Activated CD8-positive, alpha-beta memory T cell treated with anti-CD3 and anti-CD28 coated beads for 48 hours (primary cell): ENCODE data around the gene RFX2.
"Not testable (repeated sequence)": the region's sequence is repeated elsewhere in the genome, so short reads cannot be mapped to it uniquely, and the experiment has no call there.

Experiments used
- DNase-seq, 3 experiments: peaks; one replicate each; pipeline ENCODE4 v3.0.0-alpha.2; 2020; ENCODE audit warnings: low read depth in 2 of 3, low spot score in 2 of 3

Gene RFX2

DNA sequence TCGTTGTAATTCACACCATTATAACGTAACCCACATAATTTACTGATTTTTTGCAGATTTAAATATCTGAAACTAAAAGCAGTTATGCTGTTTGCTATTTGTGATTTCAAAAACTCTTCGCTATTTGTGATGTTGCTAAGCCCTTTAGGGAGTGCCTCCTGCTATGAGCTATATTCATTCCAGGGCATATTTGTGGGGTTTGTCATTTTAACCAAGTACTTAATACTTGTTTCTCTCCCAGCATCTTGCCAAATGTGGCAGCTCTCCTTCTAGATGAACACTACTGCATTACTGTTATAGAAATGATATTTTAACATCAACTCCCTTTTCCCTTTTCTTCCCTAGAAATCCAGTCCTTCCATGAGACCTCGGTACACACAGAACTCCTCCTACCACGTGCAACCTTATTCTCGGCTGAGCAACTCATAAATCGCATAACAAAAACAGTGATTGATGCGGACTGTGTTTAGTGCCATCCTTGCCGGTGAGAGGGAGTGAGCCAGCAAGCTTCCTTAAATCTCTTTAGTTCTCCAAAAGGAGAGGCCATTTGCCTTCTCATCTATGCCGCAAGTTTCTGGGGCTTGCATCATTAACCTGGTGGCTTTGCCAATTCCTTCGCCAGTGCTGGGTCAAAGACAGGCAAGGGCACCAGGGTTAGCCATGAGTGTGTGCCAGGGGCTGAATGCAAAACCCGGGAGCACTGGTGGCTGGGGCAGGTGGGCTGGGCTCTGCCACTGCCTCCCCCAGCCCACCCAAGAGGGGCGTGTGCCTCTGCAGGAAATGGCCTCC, 33.4 kb downstream of the RFX2 start:
- no peak for DNase-seq

DNA sequence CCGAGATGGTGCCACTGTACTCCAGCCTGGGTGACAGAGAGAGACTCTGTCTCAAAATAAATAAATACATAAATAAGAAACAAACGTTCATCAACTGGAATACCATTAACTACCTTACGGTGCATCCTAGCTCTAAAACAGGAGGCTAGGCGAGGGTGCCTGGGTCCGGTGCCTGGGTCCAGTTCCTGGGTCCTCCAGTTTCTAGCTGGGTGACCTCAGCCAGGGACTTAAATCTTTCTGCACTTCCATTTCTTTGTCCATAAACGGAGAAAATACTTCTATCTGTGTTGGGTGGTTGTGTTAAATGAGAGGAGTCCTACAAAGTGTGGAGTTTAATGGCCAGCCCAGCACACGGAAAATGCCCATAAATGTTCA, 34.0 kb downstream of the RFX2 start:
- DNase-seq = no peak

- DNase-seq = no peak
Measured at GRCh38 chr19:6074709-6075403, 35.4 kb downstream of the RFX2 start.

GRCh38 chr19:6073858-6074708, 36.2 kb downstream of the RFX2 start:
- no peak for DNase-seq

DNA sequence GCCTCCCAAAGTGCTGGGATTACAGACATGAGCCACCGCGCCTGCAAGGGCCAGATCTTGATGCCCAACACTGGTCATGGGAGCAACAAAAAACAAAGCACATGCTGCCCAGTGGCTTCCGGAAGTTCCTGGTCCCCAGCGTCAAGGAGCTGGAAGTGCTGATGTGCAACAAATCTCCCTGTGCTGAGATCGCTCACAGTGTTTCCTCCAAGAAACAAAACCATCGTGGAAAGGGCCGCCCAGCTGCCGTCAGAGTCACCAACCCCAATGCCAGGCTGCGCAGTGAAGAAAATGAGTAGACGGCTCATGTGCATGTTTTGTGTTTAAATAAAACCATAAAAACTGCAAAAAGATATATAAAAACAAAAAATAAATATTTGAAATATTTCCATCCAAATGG, 37.1 kb downstream of the RFX2 start:
- not testable (repeated sequence) for DNase-seq

- DNase-seq = no peak
Measured at GRCh38 chr19:6071875-6072274, 38.4 kb downstream of the RFX2 start.

DNA sequence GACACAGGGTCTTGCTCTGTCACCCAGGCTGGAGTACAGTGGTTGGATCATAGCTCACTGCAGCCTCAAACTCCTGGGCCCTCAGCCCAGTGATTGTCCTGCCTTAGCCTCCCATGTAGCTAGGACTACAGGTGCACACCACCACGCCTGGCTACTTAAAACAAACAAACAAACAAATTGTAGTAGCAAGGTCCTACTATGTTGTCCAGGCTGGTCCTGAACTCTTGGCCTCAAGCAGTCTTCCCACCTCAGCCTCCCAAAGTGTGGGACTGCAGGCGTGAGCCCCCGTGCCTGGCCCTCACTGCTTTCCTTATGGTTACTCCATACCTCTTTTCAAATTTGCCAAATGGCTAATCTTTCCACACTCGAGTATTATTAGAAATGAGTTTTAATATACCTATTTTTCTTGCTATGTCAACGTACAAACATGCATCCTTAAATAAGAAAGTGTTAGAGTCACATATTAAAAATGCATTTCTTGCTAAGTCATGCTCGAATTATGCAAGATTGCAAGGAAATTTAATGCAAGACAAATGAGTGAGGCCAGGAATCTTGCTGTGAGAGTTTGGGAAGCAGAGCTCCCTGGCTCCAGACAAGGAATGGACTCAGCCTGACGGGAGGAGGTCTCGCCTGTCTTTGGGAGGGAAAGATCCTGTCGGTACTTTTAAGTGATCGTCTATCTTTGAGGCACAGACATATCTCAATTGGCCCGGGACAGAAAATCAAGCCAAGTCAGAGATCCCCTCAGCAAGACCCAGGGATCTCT, 39.4 kb downstream of the RFX2 start:
- no peak for DNase-seq

- DNase-seq = no peak
Measured at GRCh38 chr19:6070207-6070681, 40.1 kb downstream of the RFX2 start.

DNA sequence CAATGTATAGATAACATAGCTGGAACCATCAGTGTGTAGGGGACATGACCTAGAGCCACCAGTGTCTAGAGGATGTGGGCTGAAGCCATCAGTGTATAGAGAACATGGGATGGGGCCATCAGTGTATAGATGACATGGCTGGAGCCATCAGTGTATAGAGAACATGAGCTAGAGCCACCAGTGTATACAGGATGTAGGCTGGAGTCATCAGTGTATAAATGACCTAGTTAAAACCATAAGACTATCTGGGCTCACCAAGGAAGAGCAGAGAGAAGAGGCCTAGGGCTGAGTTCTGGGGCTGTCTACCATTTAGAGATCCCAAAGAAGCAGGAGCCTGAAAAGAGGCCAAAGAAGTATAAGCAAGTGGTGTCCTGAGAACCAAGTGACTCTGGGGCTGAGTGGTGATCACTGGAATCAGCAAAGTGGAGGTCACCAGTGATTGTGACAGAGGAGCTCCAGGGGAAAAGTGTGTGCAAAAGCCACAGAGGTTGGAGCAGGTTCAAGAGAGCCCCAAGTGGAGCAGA, 41.0 kb downstream of the RFX2 start:
- no peak for DNase-seq

GRCh38 chr19:6068711-6069110, 41.6 kb downstream of the RFX2 start:
- DNase-seq = no peak

GRCh38 chr19:6067975-6068374, 42.3 kb downstream of the RFX2 start:
- no peak for DNase-seq

DNA sequence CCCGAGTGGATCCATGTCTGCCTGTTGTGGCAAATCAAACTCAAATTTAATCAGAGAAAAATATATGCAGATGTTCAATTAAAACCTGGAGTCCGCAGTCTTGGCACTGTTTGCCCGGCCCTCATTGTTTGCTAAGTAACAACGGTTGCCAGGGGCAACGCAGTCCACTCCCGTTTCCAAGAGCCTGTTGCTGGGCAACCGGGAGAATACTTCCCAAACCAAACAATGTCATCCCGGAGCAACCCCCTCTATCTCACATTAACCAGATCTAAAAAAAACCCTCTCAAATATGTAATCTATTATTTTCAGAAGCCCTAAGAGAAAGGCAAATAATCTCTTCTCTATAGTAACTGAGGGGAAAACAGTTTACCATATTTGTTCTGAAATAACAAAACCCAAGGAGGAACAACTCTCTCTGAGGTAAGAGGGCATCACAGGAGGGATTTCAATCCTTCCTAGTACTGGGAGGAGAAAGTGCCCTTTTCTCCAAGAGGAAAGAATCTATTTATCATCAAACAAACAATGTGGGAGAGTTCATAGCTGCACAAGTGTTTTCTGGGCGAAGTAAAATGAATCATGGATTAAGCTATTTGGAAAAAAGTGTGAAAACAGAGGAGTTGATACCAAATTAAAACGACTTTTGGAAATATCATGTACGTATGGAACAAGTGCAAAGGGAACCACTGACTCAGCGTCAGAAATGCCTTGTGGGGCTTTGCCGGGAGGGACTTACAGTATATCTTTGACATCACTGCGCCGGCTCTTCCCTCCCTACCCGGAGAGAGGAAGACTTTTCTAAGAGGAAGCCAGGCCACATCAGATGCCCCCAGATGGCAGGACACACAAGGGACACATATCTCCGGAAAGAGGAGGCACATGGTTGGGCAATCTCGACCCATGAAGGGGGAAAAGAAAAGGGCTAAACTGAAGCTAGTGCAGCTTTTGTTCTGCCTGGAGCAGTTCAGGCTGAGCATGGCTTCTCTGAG, 43.3 kb downstream of the RFX2 start:
- DNase-seq = no peak

GRCh38 chr19:6065685-6066374, 44.5 kb downstream of the RFX2 start:
- DNase-seq = peak in 1 of 3 experiments; percentile 31

DNA sequence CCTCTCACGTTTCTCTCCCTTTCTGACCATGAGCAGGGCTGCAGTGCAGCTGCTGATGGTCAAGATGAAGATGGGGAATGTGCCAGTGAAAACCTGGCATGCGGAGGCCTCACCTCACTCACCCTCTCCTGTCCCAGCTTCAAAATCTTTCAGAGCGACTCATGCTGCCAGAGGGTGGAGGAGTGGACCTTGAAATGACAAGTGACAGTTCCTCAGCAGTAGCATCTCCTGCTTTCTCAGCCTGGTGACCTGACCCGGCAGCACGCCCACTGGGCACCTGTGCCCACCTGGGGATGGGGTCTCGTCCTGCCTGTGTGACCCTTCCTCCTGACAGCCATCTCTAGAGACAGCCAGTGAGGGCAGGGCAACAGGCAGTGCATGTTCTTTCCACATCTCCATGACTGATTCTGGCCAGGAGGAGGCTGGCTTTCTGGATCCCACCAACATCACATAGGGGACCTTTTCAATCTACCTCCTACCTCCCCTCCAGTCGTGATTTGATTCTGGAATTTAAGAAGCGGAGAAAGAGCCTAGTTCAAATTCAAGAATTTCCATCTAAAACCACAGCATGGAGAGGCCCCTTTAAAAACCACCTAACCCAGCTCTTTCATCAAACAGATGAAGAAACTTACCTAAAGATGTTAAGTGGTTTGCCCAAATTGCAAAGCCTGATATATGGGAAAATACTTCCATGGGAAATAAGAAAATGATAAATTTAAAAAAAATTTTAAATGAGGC, 45.8 kb downstream of the RFX2 start:
- no peak for DNase-seq

- no peak for DNase-seq
Measured at GRCh38 chr19:6063576-6064335, 46.5 kb downstream of the RFX2 start.

- no peak for DNase-seq
Measured at GRCh38 chr19:6062961-6063575, 47.2 kb downstream of the RFX2 start.

GRCh38 chr19:6062274-6062673, 48.0 kb downstream of the RFX2 start:
- DNase-seq = no peak
